Measurements from ENCODE around the gene MRAS.

GRCh38 chr3:138354376-138354775 is 6.0 kb downstream of the MRAS start:
- TF ChIP-seq CTCF (IDR thresholded peaks at IDR 0.05) (no peak), EP300 (IDR thresholded peaks at IDR 0.05) (no peak), POLR2AphosphoS5 (IDR thresholded peaks at IDR 0.05) (no peak), POLR2A (IDR thresholded peaks at IDR 0.05) (no peak)

Data from upper lobe of left lung (tissue), 4 donors.